GM21529 (cell line): ENCODE measurements around the gene COA3.

Experiments
- ATAC-seq: cut with Tn5 transposase; IDR thresholded peaks from one replicate; pipeline ENCODE4 v1.9.1; 2021; ENCODE audit not compliant: unreplicated experiment

The COA3 gene

DNA sequence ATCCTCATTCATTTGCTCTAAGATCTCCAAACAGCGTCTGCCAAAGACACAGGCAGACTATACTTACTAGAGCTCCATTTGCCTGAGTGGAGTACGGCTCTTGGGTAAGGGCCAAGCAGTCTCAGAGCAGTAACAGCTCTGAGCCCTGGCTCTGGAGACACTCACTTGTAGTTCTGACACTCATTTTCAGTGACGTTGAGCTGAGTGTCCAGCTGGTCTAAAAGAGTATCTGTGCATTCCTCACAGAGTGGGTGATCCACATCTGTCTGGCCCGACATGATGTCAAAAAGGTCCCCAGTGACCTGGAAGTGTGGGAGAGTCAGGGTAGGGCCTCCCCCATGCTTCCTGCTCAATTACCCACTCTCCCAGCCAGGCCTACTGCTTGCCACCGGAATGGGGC lies 19.9 kb upstream of the COA3 start:
- ATAC-seq: no peak

DNA sequence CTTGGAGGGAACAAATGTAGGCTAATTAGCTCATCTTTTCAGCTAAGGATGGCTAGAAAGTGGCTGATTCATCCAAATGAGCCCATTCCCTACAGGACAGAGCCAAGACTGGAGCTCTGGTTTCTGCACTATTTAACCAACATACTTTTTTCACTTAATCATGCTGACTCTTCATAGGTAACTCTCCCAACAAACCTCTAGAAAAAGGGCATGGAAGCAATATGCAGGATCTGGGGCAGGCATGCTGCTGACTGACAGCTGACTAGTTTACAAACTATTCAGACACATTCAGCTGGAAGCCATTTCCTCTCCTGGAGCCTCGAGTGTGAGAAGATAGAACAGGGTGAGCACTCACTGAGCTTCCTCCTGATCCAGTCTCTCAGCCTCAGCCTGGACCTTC lies 19.4 kb upstream of the COA3 start:
- no peak for ATAC-seq

DNA sequence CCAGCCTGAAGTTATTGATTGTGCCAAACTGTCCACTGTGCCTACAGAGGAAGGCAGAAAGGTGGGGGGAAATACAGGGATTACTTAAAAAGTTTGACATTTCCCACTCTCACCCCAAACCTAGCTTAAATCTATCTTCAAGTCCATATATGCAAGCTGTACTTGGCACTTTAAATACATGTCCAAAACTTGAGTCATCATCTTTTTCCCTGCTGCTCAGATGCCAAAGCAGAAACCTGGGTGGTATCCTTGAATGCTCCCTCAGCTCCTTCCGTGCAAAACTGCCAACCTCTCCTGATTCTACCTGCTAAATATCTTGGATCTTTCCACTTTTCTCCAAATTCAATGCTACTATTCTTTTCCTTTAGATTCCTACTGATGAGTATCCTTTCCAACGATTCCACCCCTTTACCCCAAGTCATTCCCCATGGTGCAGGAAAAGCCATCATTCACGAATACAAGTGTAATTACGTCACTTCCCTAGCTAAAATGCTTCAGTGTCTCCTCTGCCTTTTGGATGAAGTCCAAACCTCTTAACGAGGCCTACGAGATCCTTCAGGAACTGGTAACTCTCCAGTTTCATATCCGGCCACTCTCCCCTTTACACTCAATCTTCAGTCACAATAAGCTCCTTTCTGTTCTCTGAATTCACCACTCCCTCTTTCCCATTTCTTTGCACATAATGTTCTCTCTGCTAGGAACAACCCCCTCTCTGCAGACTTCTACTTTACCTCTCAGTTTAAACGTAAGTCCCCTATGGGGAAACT lies 16.3 kb upstream of the COA3 start:
- no peak for ATAC-seq

DNA sequence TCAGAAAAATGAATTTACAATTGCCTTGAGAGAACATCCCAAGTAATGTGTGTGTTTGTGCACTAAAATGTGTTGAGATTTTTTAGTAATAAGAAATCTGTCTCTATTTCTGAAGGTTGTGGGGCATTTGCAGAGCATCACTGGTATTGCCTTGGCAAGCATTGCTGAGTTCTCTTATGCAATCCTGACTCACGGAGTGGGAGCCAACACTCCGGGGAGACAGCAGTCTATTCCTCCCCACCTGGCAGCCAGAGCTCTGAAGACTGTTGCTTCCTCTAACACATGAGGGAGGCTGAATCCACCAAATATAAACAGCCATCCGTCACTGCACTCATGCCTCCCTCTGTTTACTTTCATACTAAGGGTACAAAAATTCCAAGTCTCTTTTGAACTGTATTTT lies 10.7 kb upstream of the COA3 start:
- ATAC-seq: no peak

DNA sequence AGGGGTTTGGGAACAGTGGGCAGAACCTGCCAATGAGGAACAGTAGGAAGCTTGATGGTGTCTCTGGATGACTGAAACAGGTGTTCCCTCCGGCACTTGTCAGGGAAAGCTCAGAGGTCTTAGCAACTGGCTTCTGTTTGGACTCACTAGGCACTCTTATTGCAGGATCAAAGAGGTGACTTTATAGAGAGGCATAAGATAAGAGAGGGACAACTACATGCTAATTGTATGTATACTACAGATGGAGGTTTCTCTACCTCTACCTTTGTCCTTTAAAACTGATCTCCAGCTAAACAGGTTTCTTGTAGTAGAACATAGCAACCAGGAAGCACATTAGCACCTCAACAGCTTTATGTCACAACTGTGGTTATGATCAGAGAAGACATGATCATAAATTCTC lies 7.7 kb upstream of the COA3 start:
- no peak for ATAC-seq

DNA sequence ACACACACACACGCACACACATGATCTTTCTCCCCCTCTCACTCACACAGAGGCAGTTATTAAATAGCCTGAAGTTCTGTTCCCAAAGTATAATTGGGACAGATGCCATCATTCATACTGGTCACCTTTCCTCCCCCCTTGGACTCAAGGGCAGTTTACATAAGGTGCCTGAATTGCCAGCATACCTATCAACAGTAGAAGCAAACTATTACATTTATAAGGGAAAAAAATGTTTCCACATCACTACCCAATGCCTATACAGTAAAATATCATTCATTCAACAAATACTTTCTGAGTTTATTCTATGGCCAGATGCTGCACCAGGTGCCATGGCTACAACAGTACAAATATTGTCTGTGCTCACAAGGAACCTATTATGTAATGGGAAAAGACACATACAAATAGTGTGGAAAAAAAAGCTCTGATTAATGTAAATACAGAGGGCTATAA lies 6.4 kb upstream of the COA3 start:
- ATAC-seq: no peak

DNA sequence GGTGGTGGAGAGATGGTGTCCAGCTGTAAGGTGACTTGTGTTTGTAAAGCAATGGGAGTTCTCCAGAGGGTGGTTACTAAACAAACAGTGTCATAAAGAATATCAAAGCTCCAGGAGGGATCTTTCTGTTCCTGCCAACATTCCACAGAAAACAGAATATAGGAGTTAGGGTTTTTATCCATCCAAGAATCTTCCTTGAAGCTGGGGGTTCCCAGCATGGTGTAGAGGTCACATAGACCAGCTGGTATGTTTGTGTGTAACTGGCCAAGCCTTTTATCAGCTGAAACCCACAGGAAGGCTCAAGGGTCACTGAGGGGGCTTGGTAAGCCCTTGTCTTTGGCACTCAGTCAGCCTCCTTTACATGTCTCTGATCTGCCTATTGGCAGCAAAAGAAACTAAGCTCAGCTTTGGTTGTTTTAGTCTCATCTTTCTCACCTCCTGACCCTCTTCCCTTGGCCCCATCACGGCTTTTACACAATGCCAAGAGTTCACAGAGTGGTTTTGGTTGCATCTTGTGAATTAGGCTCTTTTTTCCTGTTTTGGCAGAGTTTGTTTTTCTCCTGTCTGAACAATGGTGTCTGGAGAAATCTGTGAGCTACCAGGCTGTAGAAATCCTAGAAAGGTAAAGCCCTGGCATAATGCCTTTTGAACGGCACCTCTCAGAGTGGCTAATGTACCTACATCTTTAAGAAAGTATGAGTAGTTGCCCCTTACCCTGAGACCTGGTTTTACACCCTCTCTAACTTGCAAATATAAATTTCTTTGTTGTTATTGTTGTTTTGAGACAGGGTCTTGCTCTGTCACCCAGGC lies 4.8 kb upstream of the COA3 start:
- ATAC-seq: no peak

DNA sequence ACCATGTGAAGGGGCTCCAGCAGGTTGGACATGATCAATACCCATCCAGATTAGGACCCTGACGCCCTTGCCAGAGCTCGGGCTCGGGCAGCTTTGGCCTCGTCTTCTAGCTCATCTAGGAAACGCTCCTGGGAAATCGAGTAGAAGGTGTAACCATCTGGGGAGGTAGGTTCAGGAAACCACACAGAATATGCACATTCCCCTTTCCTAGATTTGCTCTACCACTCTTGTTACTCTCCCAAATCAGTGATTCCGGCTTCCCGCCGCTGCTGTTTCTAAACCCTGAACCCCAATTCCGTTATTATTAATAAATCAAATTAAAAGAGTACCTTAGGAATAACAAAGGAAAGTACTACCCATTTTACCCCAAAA lies 507 bp downstream of the COA3 start:
- ATAC-seq: no peak

DNA sequence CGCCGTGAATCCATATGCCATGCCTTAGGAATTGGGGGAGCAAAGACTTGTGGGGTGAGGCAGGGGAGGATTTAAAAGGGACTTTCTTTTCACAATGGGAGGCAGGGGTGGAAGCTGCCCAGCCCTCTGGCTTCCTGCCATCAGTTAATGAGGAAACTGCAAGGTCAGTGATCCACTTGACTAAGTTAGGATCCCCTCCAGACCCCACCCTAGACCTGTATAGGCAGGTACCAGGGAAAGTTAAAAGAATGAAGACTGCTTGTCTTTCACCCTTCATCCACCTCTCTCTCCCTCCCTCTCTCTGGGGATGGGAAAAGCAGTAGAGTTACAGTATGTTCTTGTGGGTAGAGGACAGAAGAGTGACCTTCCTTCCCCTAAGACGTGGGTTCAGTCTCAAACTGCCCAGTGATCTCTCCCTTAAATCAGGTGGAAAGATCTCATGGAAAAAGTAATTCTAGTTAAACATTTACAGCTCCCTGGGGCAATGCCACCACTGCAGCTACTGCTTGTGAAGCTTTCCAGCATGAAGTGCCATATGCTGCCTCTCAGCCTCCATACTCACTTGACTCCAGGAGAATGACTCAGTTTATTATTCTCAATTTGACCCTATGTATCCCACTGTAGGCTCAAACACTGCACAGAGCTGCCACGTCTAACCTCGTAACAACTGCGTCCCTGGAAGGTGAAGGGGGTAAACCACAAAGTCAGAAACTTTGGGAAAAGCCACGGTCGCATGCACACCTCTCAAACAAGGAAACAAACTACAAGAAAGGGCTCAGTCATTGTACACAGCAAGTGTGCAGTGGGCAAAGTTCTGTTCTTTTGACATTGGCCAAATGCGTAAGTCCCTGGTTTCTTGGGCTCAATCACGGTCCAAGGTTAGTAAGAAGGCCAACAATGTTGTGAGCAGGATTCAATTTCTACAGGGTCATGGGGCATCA lies 1.2 kb downstream of the COA3 start:
- no peak for ATAC-seq

DNA sequence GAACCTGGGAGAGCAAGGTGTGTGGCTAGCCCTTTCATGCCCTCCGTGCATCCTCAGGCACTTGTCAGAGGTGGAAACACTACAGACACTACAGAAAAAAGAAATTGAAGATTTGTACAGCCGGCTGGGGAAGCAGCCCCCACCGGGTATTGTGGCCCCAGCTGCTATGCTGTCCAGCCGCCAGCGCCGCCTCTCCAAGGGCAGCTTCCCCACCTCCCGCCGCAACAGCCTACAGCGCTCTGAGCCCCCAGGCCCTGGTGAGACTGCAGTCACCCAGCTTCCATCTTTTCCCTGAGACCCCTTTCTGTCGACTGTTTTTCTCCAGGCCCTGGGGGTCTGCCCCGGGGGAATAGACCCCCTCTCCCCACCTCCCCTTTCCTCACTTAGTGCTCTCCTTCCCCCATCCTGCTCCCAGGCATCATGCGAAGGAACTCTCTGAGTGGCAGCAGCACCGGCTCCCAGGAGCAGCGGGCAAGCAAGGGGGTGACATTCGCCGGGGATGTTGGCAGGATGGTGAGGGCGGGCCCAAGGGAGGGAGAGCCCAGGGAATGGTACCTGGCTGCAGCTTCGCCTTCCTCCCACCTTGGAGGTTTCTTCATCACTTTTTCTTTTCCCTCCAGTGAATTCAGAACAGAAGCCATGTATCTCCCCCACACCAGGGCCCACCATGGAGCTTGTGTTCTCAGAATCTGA lies 2.3 kb downstream of the COA3 start:
- ATAC-seq: no peak

DNA sequence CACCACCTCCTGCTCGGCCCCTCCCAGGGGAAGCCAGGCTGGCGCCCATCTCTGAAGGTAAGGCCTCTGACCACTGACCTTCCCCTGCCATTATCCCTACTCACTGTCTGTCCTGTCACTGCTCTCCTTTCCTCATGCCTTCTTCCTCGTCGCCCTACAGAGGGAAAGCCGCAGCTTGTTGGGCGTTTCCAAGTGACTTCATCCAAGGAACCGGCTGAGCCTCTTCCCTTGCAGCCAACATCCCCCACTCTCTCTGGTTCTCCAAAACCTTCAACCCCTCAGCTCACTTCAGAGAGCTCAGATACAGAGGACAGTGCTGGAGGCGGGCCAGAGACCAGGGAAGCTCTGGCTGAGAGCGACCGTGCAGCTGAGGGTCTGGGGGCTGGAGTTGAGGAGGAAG lies 3.0 kb downstream of the COA3 start:
- no peak for ATAC-seq

DNA sequence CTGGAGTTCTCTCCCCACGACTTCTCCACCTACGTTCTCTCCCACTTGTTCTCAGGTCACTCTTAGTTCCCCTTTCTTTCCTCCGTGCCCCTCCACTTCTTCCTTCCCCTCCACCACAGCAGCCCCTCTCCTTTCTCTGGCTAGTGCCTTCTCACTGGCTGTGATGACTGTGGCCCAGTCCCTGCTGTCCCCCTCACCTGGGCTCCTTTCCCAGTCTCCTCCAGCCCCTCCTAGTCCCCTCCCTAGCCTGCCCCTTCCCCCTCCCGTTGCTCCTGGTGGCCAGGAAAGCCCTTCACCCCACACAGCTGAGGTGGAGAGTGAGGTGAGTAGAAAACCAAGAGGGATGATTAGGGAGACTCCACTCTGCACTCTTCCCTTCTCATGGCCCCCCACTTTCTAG lies 3.4 kb downstream of the COA3 start:
- no peak for ATAC-seq

DNA sequence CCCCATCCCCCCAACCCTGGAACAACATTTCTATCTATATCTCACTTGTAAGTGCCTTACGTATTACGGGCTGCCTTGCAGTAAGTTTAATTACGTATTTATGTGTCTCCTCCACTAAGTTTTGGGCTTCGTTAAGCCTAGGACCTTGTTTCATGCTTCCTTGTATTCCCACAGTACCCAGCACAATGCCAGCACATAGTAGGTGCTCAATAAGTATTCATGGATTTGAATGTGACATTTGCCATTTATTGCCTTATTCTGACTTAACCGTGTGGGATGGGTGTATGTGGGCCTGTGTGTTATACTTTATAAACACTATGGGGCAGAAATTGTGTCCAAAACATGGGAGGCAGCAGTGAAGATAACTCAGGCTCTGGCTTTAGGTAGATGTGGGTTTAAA lies 6.0 kb downstream of the COA3 start:
- no peak for ATAC-seq

DNA sequence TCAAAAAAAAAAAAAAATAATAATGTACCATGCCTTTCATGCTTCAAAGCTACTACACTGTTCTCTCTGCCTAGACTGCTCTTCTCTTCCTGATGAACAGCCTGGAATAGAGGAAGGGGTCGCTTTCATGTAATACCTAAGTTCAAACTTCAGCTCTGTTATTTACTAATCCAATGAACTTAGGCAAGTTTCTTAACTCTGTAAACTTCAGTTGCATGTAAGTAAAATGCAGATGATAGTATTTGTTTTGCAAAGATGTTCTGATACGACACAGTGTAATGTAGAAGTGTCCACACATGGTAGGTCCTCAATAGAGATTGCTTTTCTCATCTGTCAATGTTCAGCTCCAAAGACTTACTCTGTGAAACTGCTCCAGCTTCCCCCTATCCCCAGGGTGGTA lies 6.6 kb downstream of the COA3 start:
- ATAC-seq: no peak

DNA sequence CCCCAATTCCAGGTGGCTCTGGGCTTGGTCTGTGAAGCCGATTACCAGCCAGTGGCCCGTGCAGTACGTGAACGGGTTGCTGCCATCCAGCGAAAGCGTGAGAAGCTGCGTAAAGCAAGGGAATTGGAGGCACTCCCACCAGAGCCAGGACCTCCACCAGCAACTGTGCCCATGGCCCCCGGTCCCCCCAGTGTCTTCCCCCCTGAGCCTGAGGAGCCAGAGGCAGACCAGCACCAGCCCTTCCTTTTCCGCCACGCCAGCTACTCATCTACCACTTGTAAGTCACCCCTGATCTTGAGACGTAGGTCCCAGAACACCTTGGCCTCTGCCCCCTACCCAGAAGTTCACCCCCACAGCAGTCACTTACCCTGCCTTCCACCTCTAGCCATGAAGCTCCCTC lies 11.2 kb downstream of the COA3 start:
- no peak for ATAC-seq

DNA sequence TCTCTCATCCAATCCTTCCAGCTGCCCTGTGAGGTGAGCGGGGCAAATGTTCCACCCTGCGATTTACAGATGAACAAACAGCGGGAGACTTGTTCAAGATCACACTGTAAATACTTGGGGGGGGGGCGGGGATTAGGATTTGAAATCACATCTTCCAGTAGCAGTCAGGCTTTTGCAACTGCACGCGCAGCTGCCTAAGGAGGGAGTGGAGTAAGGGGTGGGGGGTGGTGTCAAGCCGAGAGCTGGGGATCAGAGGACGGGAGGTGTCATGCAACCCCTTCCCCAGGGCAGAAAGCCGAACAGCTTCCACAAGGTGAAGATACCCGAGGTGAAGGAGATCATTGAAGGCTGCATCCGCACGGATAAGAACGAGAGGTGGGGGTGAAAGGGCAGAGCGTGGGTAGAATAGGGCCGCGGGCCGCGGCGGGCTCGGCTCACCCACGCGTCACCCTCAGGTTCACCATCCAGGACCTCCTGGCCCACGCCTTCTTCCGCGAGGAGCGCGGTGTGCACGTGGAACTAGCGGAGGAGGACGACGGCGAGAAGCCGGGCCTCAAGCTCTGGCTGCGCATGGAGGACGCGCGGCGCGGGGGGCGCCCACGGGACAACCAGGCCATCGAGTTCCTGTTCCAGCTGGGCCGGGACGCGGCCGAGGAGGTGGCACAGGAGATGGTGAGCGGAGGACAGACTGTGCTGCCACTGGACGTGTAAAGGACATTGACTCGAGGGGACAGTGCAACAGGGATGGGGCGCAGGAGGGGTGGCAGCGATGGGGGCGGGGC lies 13.5 kb downstream of the COA3 start:
- no peak for ATAC-seq

DNA sequence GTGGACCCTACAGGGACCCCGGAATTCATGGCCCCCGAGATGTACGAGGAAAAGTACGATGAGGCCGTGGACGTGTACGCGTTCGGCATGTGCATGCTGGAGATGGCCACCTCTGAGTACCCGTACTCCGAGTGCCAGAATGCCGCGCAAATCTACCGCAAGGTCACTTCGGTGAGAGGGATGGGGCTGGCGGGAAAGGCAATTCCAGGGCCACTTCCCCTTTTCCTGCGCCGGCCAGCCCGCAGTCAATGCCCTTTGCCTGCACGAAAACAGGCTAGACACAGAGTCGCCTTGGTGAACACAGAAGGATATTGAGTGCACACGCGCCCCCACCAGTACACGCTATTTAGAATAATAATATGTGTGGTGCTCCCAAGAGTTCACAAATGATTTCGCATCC lies 14.1 kb downstream of the COA3 start:
- ATAC-seq: no peak

DNA sequence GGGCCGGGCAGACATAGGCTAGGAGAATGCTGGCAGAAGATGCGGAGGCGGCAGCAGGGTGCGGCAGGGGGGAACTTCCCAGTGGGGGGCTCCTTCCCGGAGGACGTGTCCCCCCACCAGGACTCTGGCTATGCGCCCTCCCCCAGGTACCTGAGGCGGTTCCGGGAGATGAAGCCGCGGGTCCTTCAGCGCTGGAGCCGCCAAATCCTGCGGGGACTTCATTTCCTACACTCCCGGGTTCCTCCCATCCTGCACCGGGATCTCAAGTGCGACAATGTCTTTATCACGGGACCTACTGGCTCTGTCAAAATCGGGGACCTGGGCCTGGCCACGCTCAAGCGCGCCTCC lies 14.7 kb downstream of the COA3 start:
- ATAC-seq: no peak

DNA sequence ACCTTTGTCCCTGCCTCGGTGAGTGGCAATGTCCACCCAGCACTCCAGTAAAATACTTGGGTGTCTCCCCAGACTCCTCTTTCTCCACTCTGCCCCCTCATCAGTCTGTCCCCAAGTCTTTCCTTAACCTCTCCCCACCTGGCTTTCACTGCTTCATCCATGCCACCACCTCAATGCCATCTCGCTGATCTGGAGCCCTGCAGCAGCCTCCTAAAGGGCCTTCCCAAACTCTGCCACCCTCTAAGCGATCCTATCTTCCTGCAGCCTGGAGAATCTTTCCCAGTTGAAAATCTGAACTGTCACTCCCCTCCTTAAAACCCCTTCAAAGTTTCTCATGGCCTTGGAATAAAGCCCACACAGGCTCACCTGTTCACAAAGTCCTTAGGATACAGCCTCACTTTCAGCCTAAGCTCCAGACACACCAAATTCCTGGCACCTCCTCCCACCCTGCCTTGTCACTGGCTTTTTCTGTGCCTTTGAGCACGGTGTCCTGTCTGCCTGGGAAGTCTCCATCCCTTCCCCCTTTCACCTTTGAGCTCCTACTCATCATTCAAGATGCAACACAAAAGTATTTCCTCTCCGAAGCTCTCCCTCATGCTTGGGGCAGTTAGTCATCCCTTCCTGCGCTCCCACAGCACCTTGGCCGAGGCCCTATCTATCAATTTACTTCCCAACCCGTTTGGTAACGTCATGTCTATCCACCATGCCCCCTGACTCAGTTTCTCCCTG lies 15.3 kb downstream of the COA3 start:
- ATAC-seq: no peak
